NB4 (cell line): ENCODE results near the gene TTC9.

Experiments used
- DNase-seq: peaks from one replicate; pipeline ENCODE4 v3.0.0; 2010; ENCODE audit warnings: low read depth
- H3K4me3 ChIP-seq: one replicate; pipeline ENCODE4 v1.5.1; 2011; ENCODE audit warnings: mild to moderate bottlenecking, low read depth, low read length, moderate library complexity
- MAX ChIP-seq: IDR thresholded peaks from 2 replicates; pipeline ENCODE4 v1.6.1; 2011; ENCODE audit warnings: low read depth, low read length
- MYC ChIP-seq: IDR thresholded peaks from 2 replicates; pipeline ENCODE4 v1.6.1; 2011; ENCODE audit warnings: low read depth, low read length
- POLR2A ChIP-seq: IDR thresholded peaks from 2 replicates; pipeline ENCODE4 v1.6.1; 2011; ENCODE audit warnings: mild to moderate bottlenecking; ENCODE audit not compliant: insufficient read length; ENCODE audit errors: extremely low read depth
- TF ChIP-seq, protein P1 (sequence below): IDR thresholded peaks from one replicate; pipeline ENCODE4 v1.5.1; 2012; ENCODE audit warnings: low read depth, low read length

The TTC9 gene

GRCh38 chr14:70680748-70681147, 39.0 kb downstream of the TTC9 start:
- H3K4me3 ChIP-seq = no peak overlapping the region
- no peak for DNase-seq
- no peak for TF ChIP-seq POLR2A
- no peak for TF ChIP-seq MAX
- TF ChIP-seq, protein P1, sequence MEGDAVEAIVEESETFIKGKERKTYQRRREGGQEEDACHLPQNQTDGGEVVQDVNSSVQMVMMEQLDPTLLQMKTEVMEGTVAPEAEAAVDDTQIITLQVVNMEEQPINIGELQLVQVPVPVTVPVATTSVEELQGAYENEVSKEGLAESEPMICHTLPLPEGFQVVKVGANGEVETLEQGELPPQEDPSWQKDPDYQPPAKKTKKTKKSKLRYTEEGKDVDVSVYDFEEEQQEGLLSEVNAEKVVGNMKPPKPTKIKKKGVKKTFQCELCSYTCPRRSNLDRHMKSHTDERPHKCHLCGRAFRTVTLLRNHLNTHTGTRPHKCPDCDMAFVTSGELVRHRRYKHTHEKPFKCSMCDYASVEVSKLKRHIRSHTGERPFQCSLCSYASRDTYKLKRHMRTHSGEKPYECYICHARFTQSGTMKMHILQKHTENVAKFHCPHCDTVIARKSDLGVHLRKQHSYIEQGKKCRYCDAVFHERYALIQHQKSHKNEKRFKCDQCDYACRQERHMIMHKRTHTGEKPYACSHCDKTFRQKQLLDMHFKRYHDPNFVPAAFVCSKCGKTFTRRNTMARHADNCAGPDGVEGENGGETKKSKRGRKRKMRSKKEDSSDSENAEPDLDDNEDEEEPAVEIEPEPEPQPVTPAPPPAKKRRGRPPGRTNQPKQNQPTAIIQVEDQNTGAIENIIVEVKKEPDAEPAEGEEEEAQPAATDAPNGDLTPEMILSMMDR = no peak
- TF ChIP-seq MYC = no peak

DNA sequence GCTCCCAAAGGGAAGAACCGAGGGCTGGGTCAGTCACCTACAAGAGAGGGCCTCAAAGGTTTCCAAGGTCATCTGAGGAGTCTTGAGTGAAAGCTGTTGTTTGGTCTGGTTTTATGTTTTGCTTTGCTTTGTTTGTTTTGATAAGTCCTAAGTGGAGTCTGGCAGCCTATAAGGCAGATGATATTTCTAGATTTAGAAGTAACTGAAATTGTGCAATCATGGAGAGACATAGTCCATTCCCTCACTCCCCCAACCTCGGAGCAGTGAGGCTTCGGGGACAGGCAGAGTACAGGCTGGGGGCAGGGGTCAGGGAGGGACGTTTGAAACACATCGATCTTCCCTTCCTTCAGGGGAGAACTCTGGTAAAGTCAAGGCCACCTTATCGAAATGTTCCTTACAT, 42.3 kb downstream of the TTC9 start:
- H3K4me3 ChIP-seq = no peak overlapping the region

DNA sequence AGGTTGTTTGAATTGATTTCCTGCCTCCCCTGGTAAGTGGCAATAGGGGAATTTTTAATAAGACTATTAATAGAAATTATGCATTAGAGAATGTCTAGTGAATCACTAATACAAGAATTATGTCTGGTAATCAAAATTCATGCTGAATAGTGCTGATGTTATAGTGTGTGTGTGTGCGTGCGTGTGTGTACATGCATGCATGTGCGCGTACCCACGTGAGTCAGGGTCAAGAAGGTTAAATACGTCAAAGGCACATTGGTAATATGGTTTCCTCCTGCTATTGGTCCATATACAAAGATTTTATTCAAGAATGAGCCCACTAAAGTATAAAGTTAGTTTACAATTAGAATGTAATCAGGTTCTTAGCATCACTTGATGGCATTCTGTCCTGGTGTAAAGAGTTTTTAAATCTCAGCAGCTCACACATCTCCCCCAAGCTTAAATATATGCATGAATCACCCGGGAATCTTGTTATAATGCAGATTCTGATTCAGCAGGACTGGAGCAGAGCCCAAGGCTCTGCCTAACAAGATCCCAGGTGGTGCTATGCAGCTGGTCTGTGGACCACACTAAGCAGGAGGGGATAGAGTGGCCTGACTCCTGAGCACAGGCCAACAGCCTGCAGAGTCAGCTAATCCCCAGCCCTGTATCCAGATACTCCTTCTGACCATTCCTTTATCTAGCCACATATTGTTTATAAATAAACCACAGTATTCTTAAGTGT, 43.9 kb downstream of the TTC9 start:
- TF ChIP-seq POLR2A (no peak), MAX (no peak), MYC (no peak)
- TF ChIP-seq, protein P1 = no peak
- H3K4me3 ChIP-seq = no peak overlapping the region
- no peak for DNase-seq

More for the DNA sequence above, 42.3 kb downstream of the TTC9 start:
- DNase-seq = no peak
- TF ChIP-seq, protein P1 = no peak
- TF ChIP-seq MYC (no peak), POLR2A (no peak), MAX (no peak)

DNA sequence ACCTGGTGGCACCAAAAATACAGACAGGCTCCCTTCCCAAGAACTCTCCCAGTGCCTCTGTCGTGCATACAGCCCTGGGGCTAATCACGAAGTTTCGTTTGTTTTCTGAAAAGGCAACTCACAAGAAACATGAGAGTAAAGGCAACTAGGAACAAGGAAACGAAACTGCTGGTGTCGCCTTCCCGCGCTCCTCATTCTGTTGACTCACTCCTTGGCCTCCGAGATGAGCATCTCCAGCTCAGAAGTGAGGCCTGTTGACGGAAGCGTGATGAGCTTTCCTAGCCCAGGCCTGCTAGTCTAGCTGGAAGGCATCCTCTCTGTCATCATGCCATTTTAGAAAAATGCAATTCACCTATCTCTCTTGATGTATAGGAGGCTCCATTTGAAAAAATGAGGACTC, 50.5 kb downstream of the TTC9 start:
- H3K4me3 ChIP-seq = no peak overlapping the region
- no peak for TF ChIP-seq POLR2A
- TF ChIP-seq, protein P1 = no peak
- TF ChIP-seq MAX = no peak
- TF ChIP-seq MYC = no peak
- DNase-seq = no peak

GRCh38 chr14:70696026-70696425, 54.3 kb downstream of the TTC9 start:
- H3K4me3 ChIP-seq = no peak overlapping the region
- no peak for DNase-seq
- TF ChIP-seq MAX = no peak
- no peak for TF ChIP-seq POLR2A
- TF ChIP-seq MYC = no peak
- TF ChIP-seq, protein P1 = no peak
